ENCODE measurements around the gene ATAD3A. TPM values are rescaled to one million over a fixed set of nuclear protein-coding genes. Genes with fewer than 3 reads are reported as not detected.

The ATAD3A gene
- total and polyA plus RNA-seq, 3 donors from 2014 or later, result 22.0 to 37.4 (median 35.7) TPM

- H3K36me3 ChIP-seq (ENCODE audit: low read depth, missing control alignments), result no peaks in the 10 kb centered on the region
- 90 to 95% methylated on average over 10 to 32 of the region's 32 CpGs for WGBS, 2 donors
These were observed 25.8 kb downstream of the ATAD3A start for GRCh38 chr1:1537626-1538250.

GRCh38 chr1:1538334-1538733 lies 26.4 kb downstream of the ATAD3A start:
- 88 to 96% methylated on average over 18 to 23 of the region's 23 CpGs for WGBS, 2 donors
- Histone ChIP-seq H3K27ac (no peak overlapping the region), H3K4me1 (peaks cover 11% of the 10 kb centered on the region), H3K4me3 (no peak overlapping the region), H3K27me3 (no peaks in the 10 kb centered on the region), H3K9me3 (no peaks in the 10 kb centered on the region), H3K36me3 (ENCODE audit: low read depth, missing control alignments) (no peaks in the 10 kb centered on the region)
- intact Hi-C loops (cut with DNase I; ENCODE audit: low total_unique reads), result no loop called here
- no peak for TF ChIP-seq POLR2A (IDR thresholded peaks at IDR 0.05)
- DNase-seq, result no peak

More at GRCh38 chr1:1537626-1538250, 25.8 kb downstream of the ATAD3A start:
- Histone ChIP-seq H3K9me3 (no peaks in the 10 kb centered on the region), H3K27ac (no peak overlapping the region), H3K4me1 (peaks cover 11% of the 10 kb centered on the region), H3K4me3 (no peak overlapping the region), H3K27me3 (no peaks in the 10 kb centered on the region)
- no peak for TF ChIP-seq CTCF (IDR thresholded peaks at IDR 0.05)
- TF ChIP-seq POLR2A (IDR thresholded peaks at IDR 0.05), result no peak
- DNase-seq, result no peak
- intact Hi-C loops (cut with DNase I; ENCODE audit: low total_unique reads), result no loop called here

- no peak for DNase-seq
- WGBS, 2 donors, result 65% methylated on average over 13 to 18 of the region's 18 CpGs
- H3K4me3 ChIP-seq, result peak overlapping the region in 1 of 2 donors; percentile 65
- no peaks in the 10 kb centered on the region for H3K27me3 ChIP-seq
- no peak for TF ChIP-seq POLR2A (IDR thresholded peaks at IDR 0.05)
- no peak for TF ChIP-seq CTCF (IDR thresholded peaks at IDR 0.05)
- H3K27ac ChIP-seq, result peak overlapping the region in 1 of 2 donors; percentile 82
- H3K9me3 ChIP-seq, result no peaks in the 10 kb centered on the region
- intact Hi-C loops (cut with DNase I; ENCODE audit: low total_unique reads), result no loop called here
- peaks cover 11% of the 10 kb centered on the region for H3K4me1 ChIP-seq
- H3K36me3 ChIP-seq (ENCODE audit: low read depth, missing control alignments), result no peaks in the 10 kb centered on the region
These were observed 27.0 kb downstream of the ATAD3A start for GRCh38 chr1:1538989-1539309.

- 2 to 16% methylated on average over 8 to 56 of the region's 66 CpGs for WGBS, 2 donors
These were observed 27.5 kb downstream of the ATAD3A start for GRCh38 chr1:1539310-1540089.

More at GRCh38 chr1:1539310-1540089, 27.5 kb downstream of the ATAD3A start:
- intact Hi-C loops (cut with DNase I; ENCODE audit: low total_unique reads), result no loop called here
- peak; percentile 43 for DNase-seq
- Histone ChIP-seq H3K27ac (peak overlapping the region; percentile 77 to 82), H3K9me3 (no peaks in the 10 kb centered on the region), H3K27me3 (no peaks in the 10 kb centered on the region), H3K4me3 (peak overlapping the region; percentile 60 to 65), H3K36me3 (ENCODE audit: low read depth, missing control alignments) (no peaks in the 10 kb centered on the region), H3K4me1 (peaks cover 11% of the 10 kb centered on the region)
- no peak for TF ChIP-seq CTCF (IDR thresholded peaks at IDR 0.05)
- TF ChIP-seq POLR2A (IDR thresholded peaks at IDR 0.05), result no peak
